ENCODE data around the gene UBL4A. TPM values are rescaled to one million over a fixed set of nuclear protein-coding genes. Genes with fewer than 3 reads are reported as not detected.

The UBL4A gene
- polyA plus RNA-seq, 1 experiment: 33.3 TPM

DNA sequence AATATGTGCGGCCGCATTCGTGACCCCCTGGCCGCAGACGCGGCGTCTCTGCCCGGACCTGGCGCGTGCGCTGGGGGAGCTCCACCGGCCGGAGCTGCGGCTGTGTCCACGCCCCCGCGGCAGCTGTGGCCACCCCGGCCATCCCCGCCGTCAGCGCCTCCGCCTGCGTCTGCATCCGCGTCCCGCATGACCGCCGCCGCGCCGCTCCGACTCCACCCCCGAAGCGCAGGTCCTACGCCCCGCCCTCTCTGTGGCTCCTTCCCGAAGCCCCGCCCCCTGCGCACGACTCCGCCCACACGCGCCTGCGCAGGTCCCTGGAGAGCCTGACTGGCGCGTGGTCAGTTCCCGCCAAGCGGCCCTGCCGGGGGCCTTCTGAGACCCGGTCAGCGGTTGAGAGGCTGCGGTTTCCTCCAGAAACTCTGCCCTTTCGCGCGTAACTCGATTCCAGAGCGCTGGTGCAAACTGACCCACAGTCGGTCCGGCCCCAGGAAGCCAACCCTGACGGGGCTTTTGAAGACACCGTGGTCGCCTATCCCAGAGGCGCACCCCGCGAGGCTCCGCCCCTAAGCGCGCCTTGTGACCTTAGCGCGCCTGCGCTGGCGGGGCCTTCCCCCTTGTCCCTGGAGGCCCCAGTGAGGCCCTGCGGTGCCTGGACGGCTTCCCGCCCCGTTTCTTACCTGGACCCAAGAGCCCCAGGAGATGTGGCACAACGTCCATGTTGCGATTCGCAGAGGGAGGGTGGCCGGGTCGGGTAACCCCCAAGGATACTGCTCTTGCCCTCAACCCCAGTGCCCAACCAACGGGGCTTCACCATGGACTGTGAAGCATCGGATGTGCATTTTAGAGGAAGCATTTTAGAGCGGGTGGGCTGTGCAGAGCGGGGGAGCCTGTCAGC lies 7.4 kb downstream of the UBL4A start, which contains the start of gene LAGE3:
LAGE3 (minus strand) TSS at position 554 of the 895 bp plus-strand sequence; CDS start at position 188, 366 bp downstream.
- TF ChIP-seq, protein P1, sequence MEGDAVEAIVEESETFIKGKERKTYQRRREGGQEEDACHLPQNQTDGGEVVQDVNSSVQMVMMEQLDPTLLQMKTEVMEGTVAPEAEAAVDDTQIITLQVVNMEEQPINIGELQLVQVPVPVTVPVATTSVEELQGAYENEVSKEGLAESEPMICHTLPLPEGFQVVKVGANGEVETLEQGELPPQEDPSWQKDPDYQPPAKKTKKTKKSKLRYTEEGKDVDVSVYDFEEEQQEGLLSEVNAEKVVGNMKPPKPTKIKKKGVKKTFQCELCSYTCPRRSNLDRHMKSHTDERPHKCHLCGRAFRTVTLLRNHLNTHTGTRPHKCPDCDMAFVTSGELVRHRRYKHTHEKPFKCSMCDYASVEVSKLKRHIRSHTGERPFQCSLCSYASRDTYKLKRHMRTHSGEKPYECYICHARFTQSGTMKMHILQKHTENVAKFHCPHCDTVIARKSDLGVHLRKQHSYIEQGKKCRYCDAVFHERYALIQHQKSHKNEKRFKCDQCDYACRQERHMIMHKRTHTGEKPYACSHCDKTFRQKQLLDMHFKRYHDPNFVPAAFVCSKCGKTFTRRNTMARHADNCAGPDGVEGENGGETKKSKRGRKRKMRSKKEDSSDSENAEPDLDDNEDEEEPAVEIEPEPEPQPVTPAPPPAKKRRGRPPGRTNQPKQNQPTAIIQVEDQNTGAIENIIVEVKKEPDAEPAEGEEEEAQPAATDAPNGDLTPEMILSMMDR (IDR thresholded peaks at IDR 0.05; ENCODE audit: insufficient read depth, low read depth, low read length): no peak
- Histone ChIP-seq H3K36me3 (ENCODE audit: control insufficient read depth, insufficient read depth, low read length) (peaks cover 2% of the 10 kb centered on the region; the same call in 1 of the 2 replicates), H3K27me3 (ENCODE audit: control insufficient read depth, insufficient read depth, low read length) (no peaks in the 10 kb centered on the region), H3K4me3 (ENCODE audit: low read depth, low read length) (peak within 1 kb of the TSS; percentile 43)
- ChIA-PET CTCF (no interaction called here), POLR2A (no interaction called here)
- peak; percentile 53 for DNase-seq (ENCODE audit: low read depth)

DNA sequence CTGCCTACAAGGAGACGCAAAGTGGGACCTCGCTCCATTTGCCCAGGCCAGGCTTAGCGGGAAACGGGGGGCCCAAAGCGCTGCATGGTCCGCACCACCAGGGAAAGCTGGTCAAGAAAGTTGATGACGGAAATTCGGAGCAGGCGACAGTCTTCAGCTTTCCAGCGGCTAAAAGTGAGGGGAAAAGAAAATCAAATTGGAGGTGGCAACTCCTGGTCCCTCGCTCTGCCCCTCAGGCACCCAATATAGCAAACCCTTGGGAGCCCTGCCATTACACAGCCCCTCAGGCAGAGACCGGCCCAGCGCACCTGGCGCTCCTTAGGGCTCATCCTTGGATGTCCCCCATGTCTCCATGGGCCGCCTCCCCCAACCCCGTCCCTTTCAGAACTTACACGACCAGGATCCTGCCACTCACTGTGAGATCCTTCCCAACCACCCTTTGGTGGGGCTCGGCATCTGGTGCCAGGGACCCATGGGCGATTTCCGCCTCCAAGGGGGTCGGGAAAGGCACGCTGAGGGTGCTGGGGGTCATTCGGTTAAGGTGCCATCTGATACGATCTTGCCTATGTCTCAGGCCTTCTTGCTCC lies 8.4 kb downstream of the UBL4A start:
- peaks cover 2% of the 10 kb centered on the region; the same call in 1 of the 2 replicates for H3K36me3 ChIP-seq (ENCODE audit: control insufficient read depth, insufficient read depth, low read length)
- no peaks in the 10 kb centered on the region for H3K27me3 ChIP-seq (ENCODE audit: control insufficient read depth, insufficient read depth, low read length)
- DNase-seq (ENCODE audit: low read depth): no peak
- ChIA-PET CTCF (no interaction called here), POLR2A (no interaction called here)
- H3K4me3 ChIP-seq (ENCODE audit: low read depth, low read length): peak overlapping the region; percentile 43
- TF ChIP-seq, protein P1 (IDR thresholded peaks at IDR 0.05; ENCODE audit: insufficient read depth, low read depth, low read length): no peak

DNA sequence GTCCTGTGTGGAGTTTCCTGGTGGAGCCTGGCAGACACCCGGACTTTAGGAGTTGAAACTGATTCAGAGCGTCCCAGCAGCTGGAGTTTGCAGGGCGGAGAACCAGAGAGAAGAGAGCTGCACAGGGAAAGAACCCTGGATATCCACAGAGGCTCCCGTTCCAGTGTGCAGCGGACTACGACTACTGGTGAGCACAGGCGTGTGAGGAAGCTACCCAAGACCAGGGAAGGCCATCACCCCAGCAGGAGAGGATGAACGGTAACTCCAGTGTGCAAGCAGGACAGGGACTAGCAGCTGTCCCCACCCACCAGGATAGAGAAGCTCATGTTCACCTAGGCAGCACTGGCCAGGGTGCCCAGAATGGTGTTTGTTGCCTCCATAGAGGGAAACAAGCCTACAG lies 9.6 kb downstream of the UBL4A start:
- TF ChIP-seq, protein P1 (IDR thresholded peaks at IDR 0.05; ENCODE audit: insufficient read depth, low read depth, low read length): no peak
- POLR2A ChIA-PET: no interaction called here
- Histone ChIP-seq H3K4me3 (ENCODE audit: low read depth, low read length) (no peak overlapping the region), H3K27me3 (ENCODE audit: control insufficient read depth, insufficient read depth, low read length) (no peaks in the 10 kb centered on the region), H3K36me3 (ENCODE audit: control insufficient read depth, insufficient read depth, low read length) (peaks cover 2% of the 10 kb centered on the region)
- no peak for DNase-seq (ENCODE audit: low read depth)
- CTCF ChIA-PET: interaction anchor here (0.9 kb wide), 1 partner anchor 103 kb away, joined by 3 read pairs; no protein-coding TSS in a partner anchor

DNA sequence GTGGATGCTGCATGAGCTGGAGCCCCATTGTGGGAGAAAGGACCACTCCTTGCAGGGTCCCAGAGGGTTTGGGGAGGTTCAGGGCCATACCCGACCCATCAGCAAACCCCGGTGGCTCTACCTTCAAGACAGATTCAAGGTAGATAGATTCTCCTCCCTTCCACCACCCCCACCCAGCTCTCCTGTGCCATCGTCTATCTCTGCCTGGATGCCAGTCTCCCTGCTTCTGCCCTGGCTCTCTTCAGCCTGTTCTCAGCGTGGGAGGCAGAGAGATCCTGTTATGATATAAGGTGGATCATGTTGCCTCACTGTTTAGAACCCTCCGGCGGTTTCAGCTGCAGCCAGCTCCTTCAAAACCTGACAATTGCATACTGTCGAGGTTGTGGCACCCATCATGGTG lies 12.7 kb downstream of the UBL4A start:
- TF ChIP-seq, protein P1 (IDR thresholded peaks at IDR 0.05; ENCODE audit: insufficient read depth, low read depth, low read length): no peak
- DNase-seq (ENCODE audit: low read depth): no peak
- ChIA-PET CTCF (interaction anchor here (1.0 kb wide), 1 partner anchor 75 kb away, joined by 3 read pairs; no protein-coding TSS in a partner anchor), POLR2A (interaction anchor here (0.6 kb wide), 1 partner anchor 17 kb away, joined by 3 read pairs; no protein-coding TSS in a partner anchor)
- Histone ChIP-seq H3K27me3 (ENCODE audit: control insufficient read depth, insufficient read depth, low read length) (no peaks in the 10 kb centered on the region), H3K4me3 (ENCODE audit: low read depth, low read length) (no peak overlapping the region), H3K36me3 (ENCODE audit: control insufficient read depth, insufficient read depth, low read length) (peaks cover 17% of the 10 kb centered on the region)

All from BJ (cell line).